HK-2 (cell line): Measurements from ENCODE around the gene CPPED1.
A peak's percentile ranks its signal among the peaks of the same experiment; 100 is the strongest.

ENCODE experiments used
- DNase-seq: peaks from one replicate; pipeline ENCODE4 v3.0.0-alpha.2; 2018; ENCODE audit not compliant: unreplicated experiment

The CPPED1 gene

DNA sequence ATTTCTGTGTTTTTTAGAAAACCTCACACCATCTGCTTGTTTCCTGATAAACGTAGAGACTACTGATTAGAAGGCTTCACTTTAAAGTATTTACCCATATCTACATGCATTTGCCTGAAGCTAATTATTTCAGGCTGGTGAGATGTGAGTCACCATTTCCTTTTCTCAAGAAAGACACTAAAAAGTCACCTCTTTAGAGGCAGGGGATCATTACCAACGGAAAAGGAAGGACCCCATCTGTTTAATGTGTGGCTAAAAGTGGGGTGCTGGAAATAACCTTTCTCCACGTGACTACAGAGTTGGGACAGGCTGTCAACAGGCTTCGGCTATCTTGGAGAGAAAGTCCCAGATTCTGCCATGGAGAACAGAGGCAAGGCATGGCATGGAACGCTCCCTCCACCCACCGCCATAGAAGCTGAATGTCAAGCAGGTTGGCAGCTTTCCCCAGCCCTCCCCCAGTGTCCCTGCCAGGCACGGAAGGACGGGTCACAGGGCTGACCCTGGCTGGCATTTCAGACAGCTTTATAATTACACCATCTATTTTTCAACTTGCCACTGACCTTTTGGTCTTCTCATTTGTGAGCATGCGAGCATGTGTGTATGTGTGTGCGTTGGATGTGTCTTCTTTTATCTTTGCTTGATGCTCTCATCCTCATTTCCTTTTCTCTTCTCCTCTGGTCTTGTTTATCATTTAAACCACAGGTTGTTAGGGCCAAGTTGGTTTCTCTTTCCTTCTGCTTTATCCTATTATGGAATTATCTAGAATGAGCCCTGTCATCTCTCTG is 157.0 kb downstream of the CPPED1 start:
- DNase-seq: no peak

DNA sequence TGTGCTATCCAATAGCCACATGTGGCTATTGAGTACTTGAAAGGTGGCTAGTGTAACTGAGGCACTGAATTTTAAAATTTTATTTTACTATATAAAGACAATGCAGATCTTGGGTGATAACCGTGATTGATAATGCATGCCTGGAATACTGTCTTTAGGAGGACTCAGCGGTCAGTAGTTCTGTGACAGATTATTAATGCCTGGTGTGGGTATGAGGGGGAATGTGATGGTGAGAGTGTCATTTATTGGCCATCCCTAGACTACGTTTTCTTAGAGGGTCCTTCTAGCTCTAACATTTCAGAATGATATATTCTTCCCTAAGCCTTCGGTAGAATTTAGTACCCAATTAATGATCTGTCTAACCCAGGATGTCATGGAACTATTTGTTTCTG is 157.6 kb downstream of the CPPED1 start:
- no peak for DNase-seq

DNA sequence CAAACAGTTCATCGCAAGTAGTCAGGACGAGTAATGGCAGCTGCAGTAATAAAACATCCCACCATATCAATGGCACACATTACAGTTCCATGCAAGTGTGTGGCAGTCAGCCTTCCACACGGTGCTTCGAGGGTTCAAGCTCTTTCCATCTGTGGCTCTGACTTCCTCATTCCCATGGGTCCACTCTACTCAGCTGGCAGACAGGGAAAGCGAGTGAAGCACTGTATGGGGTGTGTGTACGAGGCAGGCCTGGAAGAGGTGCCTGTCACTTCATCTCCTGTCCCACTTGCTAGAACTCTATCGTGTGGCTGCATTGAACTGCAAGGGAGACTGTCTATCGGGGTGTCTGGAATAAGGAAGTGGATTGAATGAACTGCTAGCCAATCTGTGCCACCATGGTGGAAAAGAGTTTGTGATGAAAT is 160.6 kb downstream of the CPPED1 start:
- no peak for DNase-seq

DNA sequence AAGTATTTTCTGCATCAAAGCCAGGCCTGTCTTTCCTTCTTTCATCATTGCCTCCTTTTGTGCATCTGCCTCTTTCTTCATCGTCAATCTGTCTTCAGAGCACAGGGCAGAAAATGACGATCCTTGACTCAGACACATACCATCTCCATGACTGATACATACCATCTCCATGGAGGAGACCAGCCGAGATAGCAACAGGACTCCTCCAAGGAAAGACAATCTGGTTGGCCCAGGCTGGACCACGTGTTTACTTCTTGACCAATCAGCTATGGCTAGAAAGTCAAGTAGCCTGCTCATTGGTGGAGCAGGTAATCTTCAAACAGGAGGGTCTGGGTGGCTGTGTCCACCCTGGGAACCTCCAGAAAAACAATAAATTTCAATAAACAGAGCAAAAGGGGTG is 164.6 kb downstream of the CPPED1 start:
- DNase-seq: peak; percentile 14

GRCh38 chr16:12637002-12637401 is 166.7 kb downstream of the CPPED1 start:
- DNase-seq: no peak

- DNase-seq: no peak
These were observed 174.4 kb downstream of the CPPED1 start for GRCh38 chr16:12629271-12629670.

DNA sequence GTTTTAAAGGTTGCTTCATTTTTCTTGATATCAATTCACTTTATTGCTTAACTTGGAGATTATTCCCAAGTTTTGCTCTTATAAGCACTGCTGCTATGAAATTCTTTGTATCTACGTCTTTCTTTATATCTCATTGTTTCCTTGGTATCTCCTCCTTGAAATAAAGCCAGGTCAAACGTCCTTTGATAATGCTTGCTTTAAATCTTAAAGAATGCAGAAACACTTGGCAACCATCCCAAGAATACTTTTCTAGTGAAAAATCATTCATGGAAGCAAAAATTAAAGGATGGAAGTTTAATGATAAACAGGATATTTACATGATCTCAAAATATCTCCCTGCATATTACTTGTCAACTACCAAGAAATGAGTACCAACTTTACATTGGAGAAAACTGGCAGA is 175.2 kb downstream of the CPPED1 start:
- DNase-seq: no peak

DNA sequence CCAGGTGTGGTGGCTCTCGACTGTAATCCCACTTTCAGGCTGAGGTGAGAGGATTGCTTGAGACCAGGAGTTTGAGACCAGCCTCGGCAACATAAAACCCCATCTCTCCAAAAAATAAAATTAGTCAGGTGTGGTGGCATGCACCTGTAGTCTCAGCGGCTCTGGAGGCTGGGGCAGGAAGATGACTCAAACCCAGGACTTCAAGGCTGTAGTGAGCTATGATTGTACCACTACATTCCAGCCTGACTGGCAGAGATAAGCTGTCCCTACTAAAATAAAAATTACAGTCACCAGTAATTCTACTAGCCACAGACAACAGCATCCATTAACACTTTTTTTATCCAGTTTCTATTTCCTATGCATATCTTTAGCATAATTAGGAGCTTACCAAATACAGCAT is 176.3 kb downstream of the CPPED1 start:
- no peak for DNase-seq

DNA sequence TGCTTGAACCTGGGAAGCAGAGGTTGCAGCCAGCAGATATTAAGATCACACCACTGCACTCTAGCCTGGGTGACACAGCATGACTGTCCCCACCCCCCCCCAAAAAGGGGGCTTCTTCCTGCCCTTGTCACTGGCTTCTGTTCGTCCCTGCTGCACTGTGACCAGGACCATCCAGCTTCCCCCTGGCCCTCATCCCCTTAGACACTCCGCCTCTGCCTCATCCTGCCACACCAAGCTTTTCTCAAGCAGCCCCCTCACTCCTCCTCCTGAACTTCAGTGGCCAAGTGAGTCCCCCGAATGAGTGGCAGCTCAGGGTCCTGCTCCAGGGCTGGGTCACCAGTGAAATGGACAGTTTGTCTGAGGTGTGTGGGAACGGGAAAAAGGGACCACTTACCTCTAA is 177.3 kb downstream of the CPPED1 start:
- DNase-seq: no peak

DNA sequence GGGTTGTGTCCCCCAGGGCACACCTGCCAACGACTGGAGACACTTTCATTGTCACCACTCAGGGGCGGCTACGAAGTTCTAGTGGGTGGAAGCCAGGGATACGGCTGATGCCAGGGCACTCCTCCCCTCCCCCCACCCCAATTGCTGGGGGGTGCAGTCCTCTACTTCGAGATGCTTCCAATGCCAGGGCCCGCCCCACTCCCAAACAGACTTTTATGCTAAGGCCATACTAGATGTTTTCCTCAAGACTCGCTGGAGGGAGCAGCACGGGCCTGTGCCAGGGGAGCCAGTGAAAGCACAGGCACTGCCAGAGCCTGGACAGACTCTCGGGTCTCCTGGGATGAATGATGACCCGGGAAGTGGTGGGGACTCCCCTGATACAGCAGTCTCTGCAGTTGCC is 178.0 kb downstream of the CPPED1 start:
- no peak for DNase-seq

- no peak for DNase-seq
These were observed 178.6 kb downstream of the CPPED1 start for GRCh38 chr16:12625068-12625467.

DNA sequence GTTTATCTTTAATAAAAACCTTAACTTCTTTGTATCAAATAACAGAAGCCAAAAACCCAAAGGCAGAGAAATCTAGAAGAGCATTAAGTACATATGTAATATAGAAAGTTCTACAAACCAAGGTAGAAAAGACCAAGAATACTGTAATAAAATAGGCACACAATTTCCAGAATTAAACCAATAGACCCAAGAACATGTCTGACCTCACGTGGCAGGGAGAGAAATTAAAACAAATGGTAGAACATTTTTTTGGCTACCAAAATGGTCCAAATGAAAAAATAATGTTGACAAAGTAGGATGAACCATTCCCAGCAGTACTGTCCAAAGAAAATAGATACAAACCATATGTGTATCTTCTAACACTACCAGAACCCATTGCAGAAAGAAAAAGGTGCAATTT is 183.5 kb downstream of the CPPED1 start:
- DNase-seq: no peak

DNA sequence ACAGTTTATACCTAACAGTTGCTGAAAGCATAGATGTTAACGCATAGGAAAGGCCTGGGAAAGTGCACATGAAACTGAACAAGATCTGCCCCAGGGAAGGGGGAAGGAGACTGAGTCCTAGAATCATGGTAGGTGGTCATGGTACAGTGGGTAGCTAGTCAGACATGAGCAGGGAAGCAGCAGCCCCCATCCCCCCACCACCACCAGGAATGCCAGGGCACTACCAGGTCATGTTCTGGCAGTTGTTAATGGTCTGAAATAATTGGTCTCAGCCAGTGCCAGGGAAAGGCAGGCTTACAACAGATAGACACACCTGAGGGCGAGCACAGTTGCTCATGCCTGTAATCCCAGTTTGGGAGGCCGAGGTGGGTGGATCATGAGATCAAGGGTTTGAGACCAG is 185.2 kb downstream of the CPPED1 start:
- DNase-seq: no peak

- no peak for DNase-seq
These were observed 186.3 kb downstream of the CPPED1 start for GRCh38 chr16:12617401-12617819.

- no peak for DNase-seq
These were observed 188.9 kb downstream of the CPPED1 start for GRCh38 chr16:12614662-12615278.

- no peak for DNase-seq
These were observed 189.6 kb downstream of the CPPED1 start for GRCh38 chr16:12613992-12614661.

- DNase-seq: peak; percentile 60
These were observed 190.3 kb downstream of the CPPED1 start for GRCh38 chr16:12613131-12613991.

DNA sequence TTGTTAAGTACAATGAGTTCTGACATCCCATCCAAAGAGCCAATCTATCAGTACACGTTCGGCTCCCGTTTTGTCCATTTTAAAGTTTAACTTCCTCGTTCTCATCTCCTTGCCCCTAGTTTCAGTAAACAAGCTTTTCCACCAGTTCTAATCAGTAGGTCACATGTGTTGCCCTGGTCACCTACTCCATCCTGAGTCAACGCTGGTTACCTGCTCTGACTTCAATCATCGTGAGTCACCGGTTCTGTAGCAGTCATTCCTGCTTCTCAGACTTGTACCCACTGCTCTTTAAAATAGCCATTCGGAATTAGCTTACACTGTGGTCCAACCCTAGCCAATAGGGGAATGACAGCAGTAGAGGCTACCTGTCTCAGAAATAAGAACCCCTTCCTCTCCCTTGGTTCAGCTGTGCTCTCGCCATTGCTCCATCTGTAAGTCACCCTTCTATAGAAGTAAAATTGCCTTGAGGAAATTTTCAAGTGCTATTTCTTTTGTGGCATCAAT is 191.0 kb downstream of the CPPED1 start:
- peak; percentile 46 for DNase-seq

GRCh38 chr16:12611916-12612597 is 191.6 kb downstream of the CPPED1 start:
- no peak for DNase-seq

GRCh38 chr16:12611006-12611477 is 192.6 kb downstream of the CPPED1 start:
- no peak for DNase-seq
